Prostate gland (tissue), 2 donors: ENCODE results near the gene CEBPE. TPM values are rescaled to one million over a fixed set of nuclear protein-coding genes. Genes with fewer than 3 reads are reported as not detected.

Source experiments
- DNase-seq: peaks from one replicate; pipeline ENCODE4 v3.0.0-alpha.2; 2019; ENCODE audit warnings: low spot score
- H3K27ac ChIP-seq, 2 donors: fragments of 200-600 bp; sonication (generic); 2 replicates each; pipeline ENCODE4 v1.5.1; 2017 to 2019
- H3K27me3 ChIP-seq: fragments of 200-600 bp; sonication (generic); replicated peaks from 2 replicates; pipeline ENCODE4 v1.5.1; 2019; ENCODE audit not compliant: insufficient read depth
- H3K36me3 ChIP-seq, 2 donors: fragments of 200-600 bp; sonication (generic); 1 replicate in 1 of 2; 2 replicates in 1 of 2; pipeline versions ENCODE4 v1.5.1 to v1.8.1; 2017 to 2019
- H3K4me1 ChIP-seq: fragments of 200-600 bp; sonication (generic); replicated peaks from 2 replicates; pipeline ENCODE4 v1.5.1; 2019
- H3K4me3 ChIP-seq, 2 donors: fragments of 200-600 bp; sonication (generic); 2 replicates each; pipeline ENCODE4 v1.5.1; 2017 to 2019
- H3K9me3 ChIP-seq: fragments of 200-600 bp; sonication (generic); 2 replicates; pipeline ENCODE4 v1.5.1; 2017
- CTCF ChIP-seq, 4 experiments: fragments of 200-600 bp in 2 of 4; fragments of 450-650 bp in 2 of 4; sonication (generic) in 2 of 4; IDR thresholded peaks; 1 replicate in 3 of 4; 2 replicates in 1 of 4; pipeline ENCODE4 v1.5.1; 2016 to 2019; ENCODE audit warnings: antibody characterized with exemption in 4 of 4, mild to moderate bottlenecking in 2 of 4, moderate library complexity in 2 of 4
- POLR2A ChIP-seq: fragments of 450-650 bp; IDR thresholded peaks from one replicate; pipeline ENCODE4 v1.6.1; 2016; ENCODE audit warnings: antibody characterized with exemption, mild to moderate bottlenecking
- POLR2AphosphoS5 ChIP-seq: sonication (generic); formaldehyde crosslinking; IDR thresholded peaks from one replicate; pipeline ENCODE4 v1.6.1; 2017; ENCODE audit warnings: antibody characterized with exemption
- WGBS: methylation state at CpG from one replicate; pipeline ENCODE4 v1.1.5; 2018; 5-methylcytosine and 5-hydroxymethylcytosine counted together
- intact Hi-C: fragments of 100-400 bp; cut with DNase I; formaldehyde crosslinking; loops from one replicate; pipeline ENCODE4 v1.14.2; 2022
- small RNA-seq, 2 donors: library from RNA; depleted of rRNA; stranded (forward); fragments of <200 nt; gene quantifications; one replicate each; pipeline ENCODE3, GENCODE V24; 2016
- total RNA-seq, 2 donors: library from RNA; depleted of rRNA; stranded (reverse); fragments of >200 nt; gene quantifications; one replicate each; pipeline ENCODE4 v1.1.0, GENCODE V29; 2016

CEBPE gene
- total RNA-seq, 2 donors from 2014 or later, result not detected

- H3K4me1 ChIP-seq, result peaks cover 25% of the 10 kb centered on the region
- peak; percentile 81 for DNase-seq
- 25% methylated on average over 8 of the region's 8 CpGs for WGBS
- peak; percentile 87 to 98 (median 97) for TF ChIP-seq CTCF (IDR thresholded peaks at IDR 0.05)
- peak; percentile 75 for TF ChIP-seq POLR2AphosphoS5
- no peak for TF ChIP-seq POLR2A
- H3K4me3 ChIP-seq, result no peak overlapping the region
- H3K27me3 ChIP-seq, result no peaks in the 10 kb centered on the region
- no peaks in the 10 kb centered on the region for H3K9me3 ChIP-seq
- H3K27ac ChIP-seq, result peak overlapping the region in 1 of 2 donors; percentile 26
- peaks cover 6 to 15% of the 10 kb centered on the region in 2 donors for H3K36me3 ChIP-seq
- intact Hi-C loops, result no loop called here
Observed at GRCh38 chr14:23068789-23069412, 50.2 kb downstream of the CEBPE start.

DNA sequence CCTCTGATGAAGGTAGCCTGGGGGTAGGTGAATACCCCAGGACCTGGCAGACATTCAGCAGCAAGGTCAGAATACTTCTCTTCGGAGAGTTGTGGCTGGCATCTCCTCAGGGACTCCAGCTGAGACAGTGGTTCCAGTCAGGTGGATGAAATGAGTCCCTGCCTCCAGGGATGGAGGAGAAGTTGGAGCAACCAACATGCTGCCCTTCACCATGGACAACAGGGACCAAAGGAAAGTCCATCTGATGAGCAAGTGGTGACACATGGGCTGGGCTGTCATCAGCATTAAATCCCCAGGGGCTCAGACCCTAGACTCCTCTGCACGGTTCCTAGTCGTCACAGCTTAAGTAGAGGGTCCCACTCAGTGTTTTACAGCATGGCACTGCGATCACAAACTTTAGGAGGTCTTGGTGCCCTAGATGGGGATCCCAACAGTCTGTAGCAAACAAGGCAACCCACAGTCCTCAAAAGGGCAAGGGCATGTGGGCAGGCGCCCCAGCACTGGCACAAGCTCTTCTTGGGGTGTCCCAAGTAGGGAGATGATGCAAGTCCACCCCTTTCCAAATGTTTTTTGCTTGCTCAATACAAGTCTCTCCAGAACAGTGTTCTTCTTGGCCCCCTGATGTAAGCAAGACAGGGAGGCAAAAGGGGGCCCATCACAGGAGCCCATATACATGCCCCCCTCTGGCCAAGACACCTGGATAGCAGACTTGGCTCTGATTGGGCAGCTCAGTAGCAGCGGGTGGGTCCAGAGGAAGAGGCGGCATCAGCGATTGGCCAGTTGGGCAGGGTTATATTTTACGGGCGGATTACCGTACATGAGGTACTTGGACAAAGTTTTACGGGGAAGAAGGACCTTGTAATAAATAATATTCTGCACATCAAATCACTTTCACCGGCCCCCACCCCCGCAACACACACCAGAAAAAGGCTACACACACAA is 50.9 kb downstream of the CEBPE start:
- Histone ChIP-seq H3K4me3 (no peak overlapping the region), H3K4me1 (peaks cover 25% of the 10 kb centered on the region), H3K9me3 (no peaks in the 10 kb centered on the region), H3K27me3 (no peaks in the 10 kb centered on the region), H3K27ac (peak overlapping the region in 1 of 2 donors; percentile 26), H3K36me3 (peaks cover 10 to 23% of the 10 kb centered on the region in 2 donors)
- WGBS, result 59% methylated on average over 14 of the region's 14 CpGs
- intact Hi-C loops, result no loop called here
- TF ChIP-seq POLR2A (no peak), POLR2AphosphoS5 (no peak), CTCF (IDR thresholded peaks at IDR 0.05) (no peak)
- no peak for DNase-seq

Small RNA genes lying within 50 kb of the gene (small RNA-seq; reads per million reads assigned to genes)
- 0 reads per million in 2 donors for gene RNU6-1138P

Other genes starting within 250 kb of the CEBPE start
- 100 to 1,000 TPM; 124 to 150 TPM for gene LRP10, start 247.5 kb downstream of the CEBPE start, total RNA-seq
- 1 to 10 TPM in 1 of 2 donors, under 1 TPM in 1; 0.62 to 1.0 TPM for gene REM2, start 236.0 kb downstream of the CEBPE start, total RNA-seq
- 100 to 1,000 TPM; 170 to 463 TPM for gene RBM23, start 200.1 kb downstream of the CEBPE start, total RNA-seq
- 10 to 100 TPM; 65.0 to 71.0 TPM for gene PRMT5, start 189.9 kb downstream of the CEBPE start, total RNA-seq
- 10 to 100 TPM; 39.8 to 53.3 TPM for gene HAUS4, start 162.2 kb downstream of the CEBPE start, total RNA-seq
- 10 to 100 TPM; 21.0 to 27.9 TPM for gene AJUBA, start 136.7 kb downstream of the CEBPE start, total RNA-seq
- 10 to 100 TPM; 15.1 to 17.6 TPM for gene C14orf93, start 109.1 kb downstream of the CEBPE start, total RNA-seq
- 100 to 1,000 TPM; 124 to 152 TPM for gene PSMB5, start 84.4 kb downstream of the CEBPE start, total RNA-seq
- gene PSMB11, start 77.0 kb downstream of the CEBPE start, total RNA-seq, result not detected
- gene CDH24, start 61.7 kb downstream of the CEBPE start, total RNA-seq, result 1 to 10 TPM; 4.0 to 7.2 TPM
- 100 to 1,000 TPM in 1 of 2 donors, 10 to 100 TPM in 1; 86.6 to 168 TPM for gene ACIN1, start 24.1 kb downstream of the CEBPE start, total RNA-seq
- 10 to 100 TPM; 20.3 to 32.3 TPM for gene C14orf119, start 23.8 kb downstream of the CEBPE start, total RNA-seq
- gene CIROP, start 14.3 kb downstream of the CEBPE start, total RNA-seq, result not detected
- 100 to 1,000 TPM; 119 to 143 TPM for gene SLC7A8, start 64.4 kb upstream of the CEBPE start, total RNA-seq
- gene RNF212B, start 118.7 kb upstream of the CEBPE start, total RNA-seq, result 10 to 100 TPM in 1 of 2 donors, not detected in 1; 21.1 TPM
- 10 to 100 TPM; 15.3 to 22.0 TPM for gene HOMEZ, start 166.9 kb upstream of the CEBPE start, total RNA-seq
- 10 to 100 TPM in 1 of 2 donors, 1 to 10 TPM in 1; 4.9 to 20.2 TPM for gene PPP1R3E, start 183.6 kb upstream of the CEBPE start, total RNA-seq
- gene BCL2L2, start 187.6 kb upstream of the CEBPE start, total RNA-seq, result 10 to 100 TPM; 45.4 to 87.3 TPM
- 100 to 1,000 TPM in 1 of 2 donors, 10 to 100 TPM in 1; 62.7 to 113 TPM for gene PABPN1, start 202.2 kb upstream of the CEBPE start, total RNA-seq
- 100 to 1,000 TPM; 207 to 351 TPM for gene SLC22A17, start 233.6 kb upstream of the CEBPE start, total RNA-seq
- gene EFS, start 245.9 kb upstream of the CEBPE start, total RNA-seq, result 10 to 100 TPM; 26.5 to 53.2 TPM